IMR-90 (cell line): ENCODE data around the gene PNPLA1. TPM values are rescaled to one million over a fixed set of nuclear protein-coding genes. Genes with fewer than 3 reads are reported as not detected.

Experiments
- ATAC-seq: fragments of 200-7000 bp; cut with Tn5 transposase; 2 replicates; pipeline ENCODE4 v1.9.1; 2020; ENCODE audit warnings: low read depth, mild to moderate bottlenecking, moderate library complexity
- BruUV-seq: library from RNA; stranded (reverse); fragments of 400-500 nt; replicated peaks from 2 replicates; lab custom pipeline; 2021; lab: Mats Ljungman, UMichigan
- CTCF ChIA-PET: fragments of 300-600 bp; formaldehyde crosslinking; extraction: SDS; loops from one replicate; lab custom pipeline; 2021; ENCODE audit warnings: antibody characterized with exemption; lab: Yijun Ruan, JAX
- POLR2A ChIA-PET: fragments of 300-600 bp; sonication (Branson Sonifier 250); formaldehyde crosslinking; loops from one replicate; lab custom pipeline; 2022; ENCODE audit warnings: antibody characterized with exemption; ENCODE audit not compliant: unreplicated experiment; lab: Charles Lee
- DNase-seq: peaks from one replicate; pipeline ENCODE4 v3.0.0; 2013
- H2AFZ ChIP-seq: replicated peaks from 2 replicates; pipeline ENCODE3; 2013; ENCODE audit warnings: low read length, mild to moderate bottlenecking; ENCODE audit not compliant: poor library complexity
- H2AK5ac ChIP-seq: 2 replicates; pipeline ENCODE4 v1.6.1; 2013; ENCODE audit warnings: low read depth, low read length, inconsistent platforms
- H2AK9ac ChIP-seq: replicated peaks from 2 replicates; pipeline ENCODE3; 2013; ENCODE audit warnings: mild to moderate bottlenecking, low read depth, low read length, moderate library complexity; ENCODE audit not compliant: poor library complexity
- H2BK120ac ChIP-seq: 2 replicates; pipeline ENCODE4 v1.6.1; 2013; ENCODE audit warnings: low read depth, low read length, inconsistent platforms
- H2BK15ac ChIP-seq: 3 replicates; pipeline ENCODE4 v1.6.1; 2013; ENCODE audit warnings: low read depth, low read length, inconsistent platforms
- H2BK20ac ChIP-seq: 2 replicates; pipeline ENCODE4 v1.6.1; 2013; ENCODE audit warnings: low read depth, mild to moderate bottlenecking, inconsistent platforms, low read length, moderate library complexity
- H2BK5ac ChIP-seq: 2 replicates; pipeline ENCODE4 v1.6.1; 2013; ENCODE audit warnings: mild to moderate bottlenecking, low read depth, low read length, inconsistent platforms; ENCODE audit not compliant: poor library complexity, severe bottlenecking
- H3K14ac ChIP-seq: replicated peaks from 2 replicates; pipeline ENCODE4 v1.6.1; 2013; ENCODE audit warnings: low read depth, low read length, inconsistent platforms
- H3K18ac ChIP-seq: 2 replicates; pipeline ENCODE4 v1.6.1; 2013; ENCODE audit warnings: low read depth, low read length, control low read depth
- H3K23ac ChIP-seq: 2 replicates; pipeline ENCODE4 v1.6.1; 2013; ENCODE audit warnings: low read depth, low read length, inconsistent platforms
- H3K27ac ChIP-seq: 2 replicates; pipeline ENCODE4 v1.5.1; 2013; ENCODE audit warnings: mild to moderate bottlenecking, control low read depth, low read length; ENCODE audit not compliant: insufficient read depth
- H3K27me3 ChIP-seq: 2 replicates; pipeline ENCODE4 v1.6.1; 2013; ENCODE audit warnings: low read length; ENCODE audit not compliant: control insufficient read depth, insufficient read depth
- H3K36me3 ChIP-seq: 2 replicates; pipeline ENCODE4 v1.6.1; 2013; ENCODE audit warnings: low read length, mixed read lengths; ENCODE audit not compliant: control insufficient read depth, insufficient read depth
- H3K4ac ChIP-seq: 2 replicates; pipeline ENCODE4 v1.6.1; 2013; ENCODE audit warnings: low read depth, low read length, inconsistent platforms
- H3K4me1 ChIP-seq: 2 replicates; pipeline ENCODE4 v1.6.1; 2013; ENCODE audit warnings: low read length, mixed read lengths; ENCODE audit not compliant: control insufficient read depth, insufficient read depth
- H3K4me2 ChIP-seq: 2 replicates; pipeline ENCODE4 v1.6.1; 2013; ENCODE audit warnings: low read depth, mild to moderate bottlenecking, control low read depth, low read length, moderate library complexity
- H3K4me3 ChIP-seq: 2 replicates; pipeline ENCODE4 v1.5.1; 2013; ENCODE audit warnings: low read depth, mild to moderate bottlenecking, control low read depth, low read length, moderate library complexity; ENCODE audit not compliant: insufficient read depth
- H3K56ac ChIP-seq: 2 replicates; pipeline ENCODE4 v1.6.1; 2013; ENCODE audit warnings: low read length, inconsistent platforms; ENCODE audit not compliant: insufficient read depth; ENCODE audit errors: extremely low read depth
- H3K79me1 ChIP-seq, 2 experiments: 2 replicates each; pipeline ENCODE4 v1.6.1; 2013; ENCODE audit warnings: low read length in 2 of 2, inconsistent platforms in 1 of 2, low read depth in 1 of 2
- H3K9ac ChIP-seq: 2 replicates; pipeline ENCODE4 v1.6.1; 2013; ENCODE audit warnings: low read depth, low read length, control low read depth
- H3K9me1 ChIP-seq: 2 replicates; pipeline ENCODE4 v1.6.1; 2013; ENCODE audit warnings: low read length, inconsistent platforms; ENCODE audit not compliant: insufficient read depth
- H3K9me3 ChIP-seq: 2 replicates; pipeline ENCODE4 v1.6.1; 2013; ENCODE audit warnings: low read length; ENCODE audit not compliant: control insufficient read depth, insufficient read depth
- H4K20me1 ChIP-seq: 2 replicates; pipeline ENCODE4 v1.6.1; 2013; ENCODE audit warnings: low read length, inconsistent platforms; ENCODE audit not compliant: insufficient read depth
- H4K5ac ChIP-seq: 2 replicates; pipeline ENCODE4 v1.6.1; 2013; ENCODE audit warnings: mild to moderate bottlenecking, low read depth, low read length, control low read depth
- H4K8ac ChIP-seq, 2 experiments: 2 replicates each; pipeline ENCODE4 v1.6.1; 2013; ENCODE audit warnings: low read depth in 2 of 2, low read length in 2 of 2, control low read depth in 1 of 2, inconsistent platforms in 1 of 2
- H4K91ac ChIP-seq: 2 replicates; pipeline ENCODE4 v1.6.1; 2013; ENCODE audit warnings: low read depth, low read length, inconsistent platforms; ENCODE audit not compliant: insufficient read depth
- BHLHE40 ChIP-seq: fragments of 150-350 bp; IDR thresholded peaks from 2 replicates; pipeline ENCODE4 v1.6.1; 2016; ENCODE audit warnings: mild to moderate bottlenecking, low read depth, low read length
- CEBPB ChIP-seq: IDR thresholded peaks from 2 replicates; pipeline ENCODE4 v1.6.1; 2012; ENCODE audit warnings: low read depth, low read length, improper control_type of control experiment
- CHD1 ChIP-seq: IDR thresholded peaks from 2 replicates; pipeline ENCODE4 v1.6.1; 2012; ENCODE audit warnings: low read depth, low read length, improper control_type of control experiment
- ELK1 ChIP-seq: fragments of 150-350 bp; IDR thresholded peaks from 2 replicates; pipeline ENCODE4 v1.6.1; 2016; ENCODE audit warnings: low read depth, mild to moderate bottlenecking, low read length, moderate library complexity, borderline replicate concordance
- FOS ChIP-seq: fragments of 150-350 bp; IDR thresholded peaks from 2 replicates; pipeline ENCODE4 v1.6.1; 2016; ENCODE audit warnings: low read depth, low read length
- MAZ ChIP-seq: IDR thresholded peaks from 2 replicates; pipeline ENCODE4 v1.6.1; 2012; ENCODE audit warnings: low read depth, mild to moderate bottlenecking, low read length, improper control_type of control experiment, moderate library complexity, borderline replicate concordance
- MXI1 ChIP-seq: IDR thresholded peaks from 2 replicates; pipeline ENCODE4 v1.6.1; 2012; ENCODE audit warnings: low read depth, mild to moderate bottlenecking, low read length, moderate library complexity, borderline replicate concordance
- NFE2L2 ChIP-seq: fragments of 150-350 bp; IDR thresholded peaks from 2 replicates; pipeline ENCODE4 v1.6.1; 2016; ENCODE audit warnings: low read depth, mild to moderate bottlenecking, low read length
- POLR2A ChIP-seq: IDR thresholded peaks from 2 replicates; pipeline ENCODE4 v1.6.1; 2012; ENCODE audit warnings: mild to moderate bottlenecking, low read depth, low read length
- RAD21 ChIP-seq: IDR thresholded peaks from 2 replicates; pipeline ENCODE4 v1.6.1; 2012; ENCODE audit warnings: low read length, improper control_type of control experiment
- RCOR1 ChIP-seq: IDR thresholded peaks from 2 replicates; pipeline ENCODE4 v1.6.1; 2012; ENCODE audit warnings: mild to moderate bottlenecking, low read length, improper control_type of control experiment; ENCODE audit not compliant: insufficient replicate concordance
- RFX5 ChIP-seq: IDR thresholded peaks from 2 replicates; pipeline ENCODE4 v1.8.0; 2012; ENCODE audit warnings: low read depth, mild to moderate bottlenecking, low read length, moderate library complexity
- SMC3 ChIP-seq: fragments of 150-350 bp; IDR thresholded peaks from 2 replicates; pipeline ENCODE4 v1.6.1; 2016; ENCODE audit warnings: low read depth, mild to moderate bottlenecking, antibody characterized with exemption, low read length, moderate library complexity
- USF2 ChIP-seq: fragments of 150-350 bp; IDR thresholded peaks from 2 replicates; pipeline ENCODE4 v1.6.1; 2017; ENCODE audit warnings: mild to moderate bottlenecking, antibody characterized with exemption, low read length, low read depth
- WGBS, 2 experiments: methylation state at CpG; one replicate each; pipeline versions ENCODE4 v1.1.5 to v1.1.7; 2013; ENCODE audit warnings: missing lambda C conversion rate in 2 of 2; ENCODE audit not compliant: insufficient read length in 1 of 2; ENCODE audit errors: extremely low coverage in 2 of 2; 5-methylcytosine and 5-hydroxymethylcytosine counted together
- dilution Hi-C: fragments of 300-500 bp; cut with HindIII; formaldehyde crosslinking; loops from one replicate; pipeline ENCODE4 v1.14.3; 2018; ENCODE audit warnings: low sequenced_read_pairs; ENCODE audit not compliant: unreplicated experiment
- in situ Hi-C: fragments of 300-500 bp; cut with MboI; formaldehyde crosslinking; loops from 3 replicates; pipeline ENCODE4 v1.14.3; 2019; ENCODE audit warnings: low sequenced_read_pairs, inconsistent platforms, mixed read lengths
- intact Hi-C: fragments of 100-400 bp; cut with micrococcal nuclease; formaldehyde crosslinking; loops from 2 replicates; pipeline ENCODE4 v1.10.0; 2022
- polyA plus RNA-seq, 3 experiments: library from polyadenylated mRNA; depleted of rRNA; stranded (reverse); fragments of >200 nt; gene quantifications; 2 replicates each; pipeline ENCODE4 v1.2.3, GENCODE V29; 2012; ENCODE audit warnings: low replicate concordance in 1 of 3
- total RNA-seq: library from RNA; depleted of rRNA; stranded (reverse); fragments of >200 nt; gene quantifications from 2 replicates; pipeline ENCODE4 v1.2.3, GENCODE V29; 2012

Gene PNPLA1
- total and polyA plus RNA-seq, 2 of the 4 experiments (the other 2 are of a cell fraction): not detected

- Histone ChIP-seq H2BK5ac (no peak overlapping the region), H3K23ac (no peak overlapping the region), H2AK9ac (no peak overlapping the region), H3K14ac (no peak overlapping the region), H3K18ac (no peak overlapping the region), H4K20me1 (peaks cover 4% of the 10 kb centered on the region; the same call in 1 of the 2 replicates), H3K4me1 (peaks cover 11% of the 10 kb centered on the region), H4K91ac (no peak overlapping the region), H4K8ac (no peak overlapping the region), H3K9me1 (peaks cover 3% of the 10 kb centered on the region; the same call in 1 of the 2 replicates), H3K36me3 (no peaks in the 10 kb centered on the region), H3K56ac (no peak overlapping the region), H3K79me1 (no peaks in the 10 kb centered on the region), H4K5ac (no peak overlapping the region), H3K9me3 (no peaks in the 10 kb centered on the region), H3K27ac (no peak overlapping the region), H2BK120ac (no peak overlapping the region), H2AFZ (no peak overlapping the region), H2BK20ac (no peak overlapping the region), H3K4me3 (no peak overlapping the region), H3K9ac (no peak overlapping the region), H3K4me2 (no peak overlapping the region), H2BK15ac (peak overlapping the region; percentile 81; the same call in 2 of the 3 replicates), H2AK5ac (peak overlapping the region; percentile 36; the same call in 1 of the 2 replicates), H3K27me3 (peaks cover 2% of the 10 kb centered on the region; the same call in 1 of the 2 replicates), H3K4ac (no peak overlapping the region)
- no CpG with 5 or more reads among the region's 4 CpGs for WGBS, 2 experiments
- no TSS peak for BruUV-seq
- ChIA-PET CTCF (interaction anchor here (2.9 kb wide), 1 partner anchor 9 kb away, joined by 22 read pairs; no protein-coding TSS in a partner anchor), POLR2A (interaction anchor here (0.6 kb wide), 1 partner anchor 45 kb away, joined by 11 read pairs; no protein-coding TSS in a partner anchor)
- TF ChIP-seq CHD1 (no peak), FOS (no peak), SMC3 (no peak), MXI1 (no peak), NFE2L2 (no peak), CEBPB (no peak), POLR2A (no peak), RAD21 (no peak), RCOR1 (no peak), BHLHE40 (no peak), ELK1 (no peak), MAZ (no peak), RFX5 (no peak), USF2 (no peak)
- intact Hi-C loops (no loop called here), dilution Hi-C loops (no loop called here), in situ Hi-C loops (no loop called here)
- no peak for ATAC-seq
- no peak for DNase-seq
Measured at GRCh38 chr6:36350082-36350481, 80.2 kb downstream of the PNPLA1 start.
